ENCODE data around the gene SLC23A3.

SLC23A3 gene

GRCh38 chr2:219131744-219132143 lies 38.1 kb downstream of the SLC23A3 start:
- TF ChIP-seq CEBPB (IDR thresholded peaks at IDR 0.05) (no peak), REST (IDR thresholded peaks at IDR 0.05; ENCODE audit: low read depth) (no peak), CREB1 (IDR thresholded peaks at IDR 0.05; ENCODE audit: low read depth) (no peak), MAX (IDR thresholded peaks at IDR 0.05) (no peak), TEAD4 (IDR thresholded peaks at IDR 0.05) (no peak), NFIC (IDR thresholded peaks at IDR 0.05) (no peak), TCF12 (IDR thresholded peaks at IDR 0.05; ENCODE audit: low read depth) (no peak)

GRCh38 chr2:219131327-219131726 lies 38.5 kb downstream of the SLC23A3 start:
- TF ChIP-seq CREB1 (IDR thresholded peaks at IDR 0.05; ENCODE audit: low read depth): no peak
- TF ChIP-seq YY1 (IDR thresholded peaks at IDR 0.05; ENCODE audit: low read depth): no peak
- no peak for TF ChIP-seq RAD21 (IDR thresholded peaks at IDR 0.05; ENCODE audit: low read depth)
- TF ChIP-seq EGR1 (IDR thresholded peaks at IDR 0.05): no peak
- no peak for TF ChIP-seq NFIC (IDR thresholded peaks at IDR 0.05)
- TF ChIP-seq FOXM1 (IDR thresholded peaks at IDR 0.05; ENCODE audit: borderline replicate concordance, low read depth): no peak

DNA sequence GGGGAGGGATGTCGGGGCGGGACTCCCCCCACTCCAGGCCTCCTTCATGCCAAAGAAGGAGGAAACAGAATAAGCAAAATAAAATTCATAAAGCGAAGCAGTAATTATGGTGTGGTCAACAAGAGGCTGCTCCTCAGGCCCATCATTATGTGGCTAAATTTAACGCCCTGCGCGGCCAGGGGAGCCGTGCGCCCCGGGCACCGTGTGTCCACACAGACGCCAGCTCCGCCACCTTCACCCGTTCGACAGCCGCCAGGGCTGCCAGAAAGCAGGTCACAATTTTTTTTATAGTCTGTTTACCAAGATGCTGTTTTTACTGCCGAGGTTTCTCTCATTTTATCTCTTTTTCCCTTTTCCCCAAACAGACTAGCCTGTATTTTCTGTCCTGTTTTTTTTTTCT lies 40.2 kb downstream of the SLC23A3 start:
- TF ChIP-seq CEBPB (IDR thresholded peaks at IDR 0.05) (no peak), CREB1 (IDR thresholded peaks at IDR 0.05; ENCODE audit: low read depth) (no peak), ZBTB7A (IDR thresholded peaks at IDR 0.05; ENCODE audit: low read depth) (no peak), TAF1 (IDR thresholded peaks at IDR 0.05; ENCODE audit: low read depth) (no peak), YY1 (IDR thresholded peaks at IDR 0.05; ENCODE audit: low read depth) (no peak), TEAD4 (IDR thresholded peaks at IDR 0.05) (no peak), TCF12 (IDR thresholded peaks at IDR 0.05; ENCODE audit: low read depth) (no peak), REST (IDR thresholded peaks at IDR 0.05; ENCODE audit: low read depth) (no peak), FOXM1 (IDR thresholded peaks at IDR 0.05; ENCODE audit: borderline replicate concordance, low read depth) (no peak), RAD21 (IDR thresholded peaks at IDR 0.05; ENCODE audit: low read depth) (no peak), MAX (IDR thresholded peaks at IDR 0.05) (no peak), EP300 (IDR thresholded peaks at IDR 0.05; ENCODE audit: borderline replicate concordance) (no peak)
- TF ChIP-seq, protein P1, sequence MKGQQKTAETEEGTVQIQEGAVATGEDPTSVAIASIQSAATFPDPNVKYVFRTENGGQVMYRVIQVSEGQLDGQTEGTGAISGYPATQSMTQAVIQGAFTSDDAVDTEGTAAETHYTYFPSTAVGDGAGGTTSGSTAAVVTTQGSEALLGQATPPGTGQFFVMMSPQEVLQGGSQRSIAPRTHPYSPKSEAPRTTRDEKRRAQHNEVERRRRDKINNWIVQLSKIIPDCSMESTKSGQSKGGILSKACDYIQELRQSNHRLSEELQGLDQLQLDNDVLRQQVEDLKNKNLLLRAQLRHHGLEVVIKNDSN (IDR thresholded peaks at IDR 0.05): no peak

DNA sequence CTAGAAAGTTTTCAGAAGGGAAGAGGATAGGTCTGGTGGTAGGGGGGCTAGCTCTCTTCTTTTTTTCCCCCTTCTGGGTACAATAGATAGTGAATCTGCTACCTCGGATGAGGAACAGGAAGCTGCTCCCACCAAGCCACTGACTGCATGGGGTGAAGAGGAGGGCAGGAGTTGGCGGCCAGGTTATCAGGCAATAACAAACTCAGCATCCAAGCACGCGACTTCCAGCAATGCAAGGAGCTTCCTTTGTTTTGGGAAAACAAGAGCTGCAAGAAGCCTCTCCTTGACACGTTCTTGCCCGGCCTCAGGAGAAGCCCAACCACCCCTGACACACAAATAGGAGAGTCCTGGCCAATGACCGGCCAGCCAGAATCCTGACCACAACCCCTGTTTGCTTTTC lies 41.4 kb downstream of the SLC23A3 start:
- TF ChIP-seq TCF12 (IDR thresholded peaks at IDR 0.05; ENCODE audit: low read depth) (no peak), TEAD4 (IDR thresholded peaks at IDR 0.05) (no peak), YY1 (IDR thresholded peaks at IDR 0.05; ENCODE audit: low read depth) (no peak), TAF1 (IDR thresholded peaks at IDR 0.05; ENCODE audit: low read depth) (no peak), CREB1 (IDR thresholded peaks at IDR 0.05; ENCODE audit: low read depth) (no peak), EGR1 (IDR thresholded peaks at IDR 0.05) (no peak), MAX (IDR thresholded peaks at IDR 0.05) (no peak), FOXM1 (IDR thresholded peaks at IDR 0.05; ENCODE audit: borderline replicate concordance, low read depth) (no peak), NFIC (IDR thresholded peaks at IDR 0.05) (no peak), REST (IDR thresholded peaks at IDR 0.05; ENCODE audit: low read depth) (no peak), EP300 (IDR thresholded peaks at IDR 0.05; ENCODE audit: borderline replicate concordance) (no peak), RAD21 (IDR thresholded peaks at IDR 0.05; ENCODE audit: low read depth) (no peak)
- TF ChIP-seq, protein P1 (IDR thresholded peaks at IDR 0.05): no peak

Measured in Ishikawa (cell line).